Hepatocyte (in vitro differentiated cells): ENCODE measurements around the gene KNOP1. TPM values are rescaled to one million over a fixed set of nuclear protein-coding genes. Genes with fewer than 3 reads are reported as not detected.

ENCODE experiments used
- DNase-seq: peaks from one replicate; pipeline ENCODE4 v3.0.0-alpha.2; 2016; ENCODE audit warnings: low spot score
- H2AFZ ChIP-seq: fragments of 200-600 bp; sonication (generic); 2 replicates; pipeline ENCODE4 v1.6.0; 2016; ENCODE audit warnings: antibody characterized with exemption, mild to moderate bottlenecking
- H3K27ac ChIP-seq: fragments of 200-600 bp; sonication (generic); 2 replicates; pipeline ENCODE4 v1.5.1; 2016; ENCODE audit warnings: mild to moderate bottlenecking
- H3K27me3 ChIP-seq: fragments of 200-600 bp; sonication (generic); 2 replicates; pipeline ENCODE4 v1.6.1; 2016
- H3K36me3 ChIP-seq: fragments of 200-600 bp; sonication (generic); replicated peaks from 2 replicates; pipeline ENCODE4 v1.5.1; 2016; ENCODE audit warnings: low read depth; ENCODE audit not compliant: insufficient read depth
- H3K4me1 ChIP-seq: fragments of 200-600 bp; sonication (generic); 2 replicates; pipeline ENCODE4 v1.5.1; 2016; ENCODE audit warnings: mild to moderate bottlenecking, moderate library complexity; ENCODE audit not compliant: insufficient read depth
- H3K4me2 ChIP-seq: fragments of 200-600 bp; sonication (generic); 2 replicates; pipeline ENCODE4 v1.6.0; 2016
- H3K4me3 ChIP-seq: fragments of 200-600 bp; sonication (generic); 2 replicates; pipeline ENCODE4 v1.5.1; 2016; ENCODE audit warnings: mild to moderate bottlenecking
- H3K79me2 ChIP-seq: fragments of 200-600 bp; sonication (generic); 2 replicates; pipeline ENCODE4 v1.6.0; 2017; ENCODE audit warnings: mild to moderate bottlenecking
- H3K9me2 ChIP-seq: fragments of 200-600 bp; sonication (generic); replicated peaks from 2 replicates; pipeline ENCODE4 v1.6.0; 2017; ENCODE audit warnings: mild to moderate bottlenecking; ENCODE audit not compliant: insufficient read depth
- H3K9me3 ChIP-seq: fragments of 200-600 bp; sonication (generic); 2 replicates; pipeline ENCODE4 v1.5.1; 2016; ENCODE audit warnings: low read depth, mild to moderate bottlenecking
- H4K20me1 ChIP-seq: fragments of 200-600 bp; sonication (generic); 2 replicates; pipeline ENCODE4 v1.6.0; 2016; ENCODE audit warnings: mild to moderate bottlenecking; ENCODE audit not compliant: insufficient read depth, poor library complexity, severe bottlenecking
- EZH2 ChIP-seq: fragments of 200-600 bp; sonication (generic); IDR thresholded peaks from 2 replicates; pipeline ENCODE4 v1.6.1; 2016; ENCODE audit warnings: antibody characterized with exemption, mild to moderate bottlenecking, borderline replicate concordance
- EZH2phosphoT487 ChIP-seq: fragments of 200-600 bp; sonication (generic); IDR thresholded peaks from one replicate; pipeline ENCODE4 v1.6.1; 2018; ENCODE audit warnings: antibody characterized with exemption, mild to moderate bottlenecking, low read depth, moderate library complexity; ENCODE audit not compliant: unreplicated experiment, severe bottlenecking
- WGBS: methylation state at CpG from one replicate; pipeline ENCODE4 v1.1.6; 2016; ENCODE audit warnings: low lambda C conversion rate; ENCODE audit errors: missing lambda C conversion rate; 5-methylcytosine and 5-hydroxymethylcytosine counted together
- polyA plus RNA-seq: library from polyadenylated mRNA; unstranded; fragments of >200 nt; fragmentation: Nextera tagmentation; extraction: Ambion mirVana; gene quantifications from 2 replicates; pipeline ENCODE4 v1.2.1, GENCODE V29; 2016
- total RNA-seq: library from RNA; depleted of rRNA; stranded (reverse); fragments of >200 nt; gene quantifications from 2 replicates; pipeline ENCODE4 v1.2.3, GENCODE V29; 2014
- TF ChIP-seq, protein P1 (sequence below): fragments of 200-600 bp; sonication (generic); IDR thresholded peaks from 2 replicates; pipeline ENCODE4 v1.5.1; 2016; ENCODE audit warnings: antibody characterized with exemption, mild to moderate bottlenecking; ENCODE audit not compliant: poor library complexity

The KNOP1 gene
- total and polyA plus RNA-seq, 2 experiments from 2014 or later: 19.4 to 30.4 TPM

GRCh38 chr16:19711643-19712042 lies 6.4 kb downstream of the KNOP1 start:
- DNase-seq: no peak
- Histone ChIP-seq H2AFZ (no peak overlapping the region), H4K20me1 (no peaks in the 10 kb centered on the region), H3K9me3 (no peaks in the 10 kb centered on the region), H3K4me2 (no peak overlapping the region), H3K36me3 (no peaks in the 10 kb centered on the region), H3K9me2 (no peaks in the 10 kb centered on the region), H3K4me3 (no peak overlapping the region), H3K4me1 (peaks cover 10% of the 10 kb centered on the region), H3K27ac (no peak overlapping the region), H3K79me2 (peaks cover 38% of the 10 kb centered on the region), H3K27me3 (no peaks in the 10 kb centered on the region)
- TF ChIP-seq EZH2phosphoT487: no peak
- TF ChIP-seq, protein P1, sequence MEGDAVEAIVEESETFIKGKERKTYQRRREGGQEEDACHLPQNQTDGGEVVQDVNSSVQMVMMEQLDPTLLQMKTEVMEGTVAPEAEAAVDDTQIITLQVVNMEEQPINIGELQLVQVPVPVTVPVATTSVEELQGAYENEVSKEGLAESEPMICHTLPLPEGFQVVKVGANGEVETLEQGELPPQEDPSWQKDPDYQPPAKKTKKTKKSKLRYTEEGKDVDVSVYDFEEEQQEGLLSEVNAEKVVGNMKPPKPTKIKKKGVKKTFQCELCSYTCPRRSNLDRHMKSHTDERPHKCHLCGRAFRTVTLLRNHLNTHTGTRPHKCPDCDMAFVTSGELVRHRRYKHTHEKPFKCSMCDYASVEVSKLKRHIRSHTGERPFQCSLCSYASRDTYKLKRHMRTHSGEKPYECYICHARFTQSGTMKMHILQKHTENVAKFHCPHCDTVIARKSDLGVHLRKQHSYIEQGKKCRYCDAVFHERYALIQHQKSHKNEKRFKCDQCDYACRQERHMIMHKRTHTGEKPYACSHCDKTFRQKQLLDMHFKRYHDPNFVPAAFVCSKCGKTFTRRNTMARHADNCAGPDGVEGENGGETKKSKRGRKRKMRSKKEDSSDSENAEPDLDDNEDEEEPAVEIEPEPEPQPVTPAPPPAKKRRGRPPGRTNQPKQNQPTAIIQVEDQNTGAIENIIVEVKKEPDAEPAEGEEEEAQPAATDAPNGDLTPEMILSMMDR: no peak
- TF ChIP-seq EZH2: no peak
- 93% methylated on average over 12 of the region's 12 CpGs for WGBS

DNA sequence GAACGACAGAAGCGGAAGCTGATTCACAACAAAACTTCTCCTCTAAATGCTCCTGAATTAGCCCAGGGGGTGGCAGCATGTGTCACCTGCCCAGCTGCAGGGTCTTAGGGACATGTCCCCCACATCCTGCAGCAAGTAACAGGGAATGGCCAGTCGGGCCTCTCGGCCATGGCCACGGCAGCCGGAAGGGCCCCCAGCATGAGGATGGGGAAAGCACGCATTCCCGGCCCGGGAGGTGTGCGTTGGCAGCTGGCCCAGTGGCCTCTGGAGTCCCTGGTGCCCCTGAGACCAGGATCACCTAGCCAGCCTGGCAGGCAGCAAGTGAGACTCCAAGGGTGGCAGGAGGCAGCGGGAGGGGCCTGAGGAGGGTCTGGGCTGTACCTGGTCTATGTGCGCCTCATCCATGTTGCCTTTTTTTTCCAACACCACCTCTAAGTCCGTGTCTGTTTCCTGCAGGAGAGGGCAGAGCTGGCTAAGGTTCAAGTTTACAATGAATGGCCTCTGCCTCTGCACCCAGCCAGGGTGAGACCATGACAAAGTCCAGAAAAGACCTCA lies 7.0 kb downstream of the KNOP1 start:
- Histone ChIP-seq H3K27ac (no peak overlapping the region), H3K36me3 (no peaks in the 10 kb centered on the region), H3K9me3 (no peaks in the 10 kb centered on the region), H2AFZ (no peak overlapping the region), H3K4me1 (peaks cover 4% of the 10 kb centered on the region), H3K79me2 (peaks cover 33% of the 10 kb centered on the region), H4K20me1 (no peaks in the 10 kb centered on the region), H3K9me2 (no peaks in the 10 kb centered on the region), H3K27me3 (no peaks in the 10 kb centered on the region), H3K4me2 (no peak overlapping the region), H3K4me3 (no peak overlapping the region)
- TF ChIP-seq EZH2 (no peak), EZH2phosphoT487 (no peak)
- TF ChIP-seq, protein P1: no peak
- 85% methylated on average over 13 of the region's 13 CpGs for WGBS
- DNase-seq: no peak

DNA sequence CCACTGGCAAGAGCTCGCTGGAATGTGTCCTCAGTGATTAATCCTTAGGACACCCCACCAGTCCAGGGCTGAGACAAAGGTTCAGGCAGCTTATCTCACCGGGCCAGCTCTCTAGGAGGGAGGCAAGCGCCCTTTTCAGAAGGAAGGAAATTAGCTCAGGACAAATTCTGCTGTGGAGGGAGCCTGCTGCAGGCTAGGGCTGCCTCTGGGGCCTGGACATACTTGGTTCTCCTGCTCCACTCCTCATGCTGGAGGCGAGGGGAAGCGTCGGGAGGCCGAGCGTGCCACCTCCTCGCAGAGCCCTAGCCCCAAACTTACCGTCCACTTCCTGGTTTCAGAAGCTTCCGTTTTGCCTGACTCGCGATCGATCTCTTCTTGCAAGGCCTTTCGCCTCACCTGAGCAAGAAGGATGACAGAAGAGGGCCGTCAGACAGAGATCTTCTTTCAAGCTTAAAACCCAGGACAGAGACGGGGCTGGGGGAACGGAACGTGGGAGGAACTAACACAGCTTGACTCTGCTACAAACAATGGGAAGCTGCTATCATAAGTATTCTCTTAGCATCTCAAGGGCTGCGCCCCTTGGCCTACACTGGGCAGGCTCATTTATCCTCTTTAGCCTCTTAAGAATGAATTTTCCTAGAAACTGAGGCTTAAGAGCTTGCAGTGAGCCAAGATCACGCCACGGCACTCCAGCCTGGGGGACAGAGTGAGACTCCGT lies 7.7 kb downstream of the KNOP1 start:
- Histone ChIP-seq H3K4me1 (no peaks in the 10 kb centered on the region), H3K36me3 (no peaks in the 10 kb centered on the region), H3K9me3 (no peaks in the 10 kb centered on the region), H2AFZ (no peak overlapping the region), H3K9me2 (no peaks in the 10 kb centered on the region), H3K4me3 (no peak overlapping the region), H3K27ac (no peak overlapping the region), H4K20me1 (no peaks in the 10 kb centered on the region), H3K4me2 (no peak overlapping the region), H3K79me2 (peaks cover 26% of the 10 kb centered on the region), H3K27me3 (no peaks in the 10 kb centered on the region)
- WGBS: 84% methylated on average over 23 of the region's 23 CpGs
- TF ChIP-seq, protein P1: no peak
- no peak for TF ChIP-seq EZH2
- no peak for DNase-seq
